ENCODE measurements around the gene BNIP5. TPM values are rescaled to one million over a fixed set of nuclear protein-coding genes. Genes with fewer than 3 reads are reported as not detected.
"Not testable (repeated sequence)": the region's sequence is repeated elsewhere in the genome, so short reads cannot be mapped to it uniquely, and the experiment has no call there.

Gene BNIP5
- total and polyA plus RNA-seq, 5 donors from 2014 or later = not detected

DNA sequence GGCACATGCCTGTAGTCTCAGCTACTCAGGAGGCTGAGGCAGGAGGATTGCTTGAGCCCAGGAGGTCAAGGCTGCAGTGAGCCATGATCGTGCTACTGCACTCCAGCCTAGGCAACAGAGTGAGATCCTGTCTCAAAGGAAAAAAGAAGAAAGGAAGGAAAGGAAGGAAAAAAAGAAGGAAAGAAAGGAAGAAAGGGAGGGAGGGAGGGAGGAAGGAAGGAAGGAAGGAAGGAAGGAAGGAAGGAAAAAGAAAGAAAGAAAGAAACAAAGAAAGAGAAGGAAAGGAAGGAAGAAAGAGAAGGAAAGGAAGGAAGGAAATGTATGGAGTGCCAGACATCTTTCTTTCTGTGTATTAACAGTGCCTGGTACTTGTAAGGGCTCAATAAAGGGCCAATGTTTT lies 1.5 kb upstream of the BNIP5 start:
- H3K27me3 Mint-ChIP-seq = peaks cover 36% of the 10 kb centered on the region
- not testable (repeated sequence) for H3K4me3 Mint-ChIP-seq; H3K27me3 ChIP-seq (ENCODE audit: control insufficient read depth, insufficient read depth, low read length); H3K4me1 ChIP-seq (ENCODE audit: control insufficient read depth, insufficient read depth, low read length, poor library complexity, severe bottlenecking); H3K27ac Mint-ChIP-seq; H3K4me3 ChIP-seq (ENCODE audit: low read depth, low read length); H3K36me3 ChIP-seq (ENCODE audit: control insufficient read depth, insufficient read depth, low read length); H3K36me3 Mint-ChIP-seq; DNase-seq; H3K27ac ChIP-seq (ENCODE audit: insufficient read depth, low read length, poor library complexity, severe bottlenecking); ATAC-seq (ENCODE audit: low read depth in 2 of 2); H3K9me3 Mint-ChIP-seq; H3K9me3 ChIP-seq (ENCODE audit: control insufficient read depth in 2 of 2, low read length in 2 of 2)
- H3K4me1 Mint-ChIP-seq = peaks cover 4 to 23% (median 10%) of the 10 kb centered on the region in 4 donors

DNA sequence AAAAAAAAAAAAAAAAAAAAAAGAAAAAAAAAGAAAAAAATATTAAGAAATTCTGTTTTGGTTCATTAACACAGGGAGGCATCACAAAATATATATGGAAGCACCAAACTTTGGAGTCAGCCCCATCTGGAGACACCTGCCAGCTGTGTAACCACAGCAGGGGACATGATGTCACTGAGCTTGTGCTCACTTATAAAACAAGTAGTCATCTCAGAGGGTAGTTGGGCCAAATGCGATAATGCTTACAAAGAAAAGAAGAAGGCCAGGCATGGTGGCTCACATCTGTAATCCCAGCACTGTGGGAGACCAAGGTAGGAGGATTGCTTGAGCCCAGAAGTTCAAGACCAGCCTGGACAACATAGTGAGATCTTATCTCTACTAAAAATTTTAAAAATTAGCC lies 1.1 kb upstream of the BNIP5 start:
- Histone ChIP-seq H3K27ac (ENCODE audit: insufficient read depth, low read length, poor library complexity, severe bottlenecking) (no peak overlapping the region), H3K4me1 (ENCODE audit: control insufficient read depth, insufficient read depth, low read length, poor library complexity, severe bottlenecking) (peaks cover 7% of the 10 kb centered on the region), H3K36me3 (ENCODE audit: control insufficient read depth, insufficient read depth, low read length) (no peaks in the 10 kb centered on the region), H3K27me3 (ENCODE audit: control insufficient read depth, insufficient read depth, low read length) (peaks cover 3% of the 10 kb centered on the region), H3K4me3 (ENCODE audit: low read depth, low read length) (no peak overlapping the region), H3K9me3 (ENCODE audit: control insufficient read depth in 2 of 2, low read length in 2 of 2) (no peaks in the 10 kb centered on the region)
- no peaks in the 10 kb centered on the region for H3K36me3 Mint-ChIP-seq
- H3K4me3 Mint-ChIP-seq = no peak overlapping the region
- ATAC-seq (ENCODE audit: low read depth in 2 of 2) = no peak
- peaks cover 4 to 23% (median 10%) of the 10 kb centered on the region in 4 donors for H3K4me1 Mint-ChIP-seq
- no peak for DNase-seq
- peaks cover 32% of the 10 kb centered on the region for H3K27me3 Mint-ChIP-seq
- H3K9me3 Mint-ChIP-seq = no peaks in the 10 kb centered on the region
- H3K27ac Mint-ChIP-seq = no peak overlapping the region

DNA sequence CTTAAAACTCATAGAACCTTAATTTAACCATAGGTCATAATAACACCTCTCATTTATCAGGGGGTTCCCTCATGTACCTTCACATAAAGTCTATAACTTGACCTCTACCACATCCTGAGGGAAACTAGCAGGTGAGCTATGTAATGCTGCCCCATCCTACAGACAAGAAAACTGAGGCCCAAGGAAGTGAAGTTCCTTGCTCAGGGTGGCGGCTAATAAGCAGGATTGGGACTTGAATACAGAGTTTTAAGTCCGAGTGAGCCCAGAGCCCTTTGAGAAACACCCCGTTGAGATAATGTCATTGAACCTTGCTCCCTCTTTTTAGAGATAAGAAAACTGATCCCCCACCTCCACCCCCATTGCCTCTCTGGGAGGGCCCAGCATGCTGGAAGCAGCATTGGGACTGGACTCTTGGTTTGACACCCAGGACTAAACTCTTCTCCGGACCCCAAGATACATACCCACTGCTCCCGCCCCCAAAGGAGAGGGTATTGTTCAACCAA lies 429 bp downstream of the BNIP5 start:
- Histone ChIP-seq H3K27ac (ENCODE audit: insufficient read depth, low read length, poor library complexity, severe bottlenecking) (no peak overlapping the region), H3K9me3 (ENCODE audit: control insufficient read depth in 2 of 2, low read length in 2 of 2) (no peaks in the 10 kb centered on the region), H3K27me3 (ENCODE audit: control insufficient read depth, insufficient read depth, low read length) (peaks cover 3% of the 10 kb centered on the region), H3K36me3 (ENCODE audit: control insufficient read depth, insufficient read depth, low read length) (no peaks in the 10 kb centered on the region), H3K4me3 (ENCODE audit: low read depth, low read length) (no peak overlapping the region), H3K4me1 (ENCODE audit: control insufficient read depth, insufficient read depth, low read length, poor library complexity, severe bottlenecking) (peaks cover 7% of the 10 kb centered on the region)
- ATAC-seq (ENCODE audit: low read depth in 2 of 2) (no peak), DNase-seq (no peak)
- Mint-ChIP-seq H3K36me3 (no peaks in the 10 kb centered on the region), H3K4me3 (no peak overlapping the region), H3K9me3 (no peaks in the 10 kb centered on the region), H3K27ac (no peak overlapping the region), H3K27me3 (peaks cover 32% of the 10 kb centered on the region), H3K4me1 (peaks cover 4 to 23% (median 12%) of the 10 kb centered on the region in 4 donors)

DNA sequence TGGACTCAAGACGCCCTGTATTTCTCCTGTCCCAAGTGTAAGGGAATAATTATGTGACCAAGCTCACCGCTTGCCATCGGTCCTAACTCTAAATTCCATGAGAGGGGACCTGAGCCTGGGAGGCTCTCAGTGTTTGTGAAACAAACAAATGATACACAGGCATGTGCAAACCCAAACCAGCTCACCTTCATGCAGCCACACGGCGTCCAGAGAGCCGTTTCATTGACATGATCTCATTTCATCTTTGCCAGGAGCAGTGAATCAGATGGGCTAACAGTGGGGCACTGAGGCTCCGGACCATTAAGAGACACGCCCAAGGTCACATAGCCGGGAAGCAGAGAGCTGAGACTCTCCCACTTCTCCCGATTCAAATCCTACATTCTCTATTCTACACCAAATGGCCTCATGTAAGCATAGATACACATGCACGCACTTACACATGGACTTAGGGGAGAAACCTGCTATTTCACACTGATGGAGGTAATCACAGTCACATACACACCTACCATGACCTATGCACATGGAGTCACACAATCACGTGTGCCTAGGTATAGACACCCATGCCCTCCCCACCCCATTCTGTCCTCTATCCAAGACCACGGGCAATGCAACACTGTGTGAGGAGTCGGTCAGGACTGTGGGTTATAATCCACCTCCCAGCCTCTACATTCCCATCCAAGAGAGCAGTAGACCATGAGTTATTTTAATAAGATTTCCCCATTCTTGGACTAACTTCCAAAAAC lies 1.1 kb downstream of the BNIP5 start:
- Mint-ChIP-seq H3K9me3 (no peaks in the 10 kb centered on the region), H3K27ac (no peak overlapping the region), H3K36me3 (no peaks in the 10 kb centered on the region), H3K4me3 (no peak overlapping the region), H3K4me1 (peaks cover under 1 to 19% (median 7%) of the 10 kb centered on the region in 4 donors), H3K27me3 (peaks cover 31% of the 10 kb centered on the region)
- Histone ChIP-seq H3K27ac (ENCODE audit: insufficient read depth, low read length, poor library complexity, severe bottlenecking) (no peak overlapping the region), H3K27me3 (ENCODE audit: control insufficient read depth, insufficient read depth, low read length) (peaks cover 3% of the 10 kb centered on the region), H3K4me1 (ENCODE audit: control insufficient read depth, insufficient read depth, low read length, poor library complexity, severe bottlenecking) (peaks cover 1% of the 10 kb centered on the region), H3K4me3 (ENCODE audit: low read depth, low read length) (no peak overlapping the region), H3K36me3 (ENCODE audit: control insufficient read depth, insufficient read depth, low read length) (no peaks in the 10 kb centered on the region), H3K9me3 (ENCODE audit: control insufficient read depth in 2 of 2, low read length in 2 of 2) (no peaks in the 10 kb centered on the region)
- ATAC-seq (ENCODE audit: low read depth in 2 of 2) (no peak), DNase-seq (no peak)

DNA sequence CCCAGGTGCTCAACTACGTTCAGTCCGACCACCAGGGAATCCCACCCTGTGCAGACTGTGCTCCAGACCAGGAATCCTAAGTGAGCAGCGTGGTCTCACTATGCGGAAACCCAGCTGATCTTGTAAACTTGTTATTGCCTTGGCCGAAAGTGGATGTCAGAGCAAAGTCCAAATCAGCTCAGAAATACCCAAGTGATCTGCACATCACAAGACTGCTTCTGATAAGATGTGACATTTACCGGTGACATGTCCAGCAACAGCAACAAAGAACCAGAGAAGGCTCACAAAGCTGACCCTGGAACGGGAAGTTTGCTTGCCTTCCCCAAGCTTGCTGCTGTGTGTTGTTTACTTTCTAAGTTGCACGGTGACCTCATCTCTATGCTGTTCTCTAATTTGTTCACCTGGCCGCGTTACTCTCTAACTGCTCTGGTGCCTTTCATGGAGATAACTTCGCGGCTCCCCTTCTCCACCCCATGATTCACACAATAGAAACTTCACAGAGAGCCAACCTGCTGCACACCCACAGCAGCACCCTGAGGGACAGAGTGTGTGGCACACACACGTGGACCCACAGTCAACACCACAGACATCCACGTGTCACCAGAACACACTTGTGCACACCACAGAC lies 1.7 kb downstream of the BNIP5 start:
- DNase-seq (no peak), ATAC-seq (ENCODE audit: low read depth in 2 of 2) (peak in 1 of 2 donors; percentile 13)
- H3K27ac Mint-ChIP-seq = no peak overlapping the region
- H3K9me3 Mint-ChIP-seq = no peaks in the 10 kb centered on the region
- H3K4me1 ChIP-seq (ENCODE audit: control insufficient read depth, insufficient read depth, low read length, poor library complexity, severe bottlenecking) = no peaks in the 10 kb centered on the region
- H3K27ac ChIP-seq (ENCODE audit: insufficient read depth, low read length, poor library complexity, severe bottlenecking) = no peak overlapping the region
- H3K27me3 ChIP-seq (ENCODE audit: control insufficient read depth, insufficient read depth, low read length) = peaks cover 3% of the 10 kb centered on the region
- peaks cover 0 to 14% (median 6%) of the 10 kb centered on the region in 4 donors for H3K4me1 Mint-ChIP-seq
- H3K36me3 Mint-ChIP-seq = no peaks in the 10 kb centered on the region
- no peak overlapping the region for H3K4me3 ChIP-seq (ENCODE audit: low read depth, low read length)
- H3K27me3 Mint-ChIP-seq = peaks cover 25% of the 10 kb centered on the region
- H3K9me3 ChIP-seq (ENCODE audit: control insufficient read depth in 2 of 2, low read length in 2 of 2) = no peaks in the 10 kb centered on the region
- no peaks in the 10 kb centered on the region for H3K36me3 ChIP-seq (ENCODE audit: control insufficient read depth, insufficient read depth, low read length)
- no peak overlapping the region for H3K4me3 Mint-ChIP-seq

DNA sequence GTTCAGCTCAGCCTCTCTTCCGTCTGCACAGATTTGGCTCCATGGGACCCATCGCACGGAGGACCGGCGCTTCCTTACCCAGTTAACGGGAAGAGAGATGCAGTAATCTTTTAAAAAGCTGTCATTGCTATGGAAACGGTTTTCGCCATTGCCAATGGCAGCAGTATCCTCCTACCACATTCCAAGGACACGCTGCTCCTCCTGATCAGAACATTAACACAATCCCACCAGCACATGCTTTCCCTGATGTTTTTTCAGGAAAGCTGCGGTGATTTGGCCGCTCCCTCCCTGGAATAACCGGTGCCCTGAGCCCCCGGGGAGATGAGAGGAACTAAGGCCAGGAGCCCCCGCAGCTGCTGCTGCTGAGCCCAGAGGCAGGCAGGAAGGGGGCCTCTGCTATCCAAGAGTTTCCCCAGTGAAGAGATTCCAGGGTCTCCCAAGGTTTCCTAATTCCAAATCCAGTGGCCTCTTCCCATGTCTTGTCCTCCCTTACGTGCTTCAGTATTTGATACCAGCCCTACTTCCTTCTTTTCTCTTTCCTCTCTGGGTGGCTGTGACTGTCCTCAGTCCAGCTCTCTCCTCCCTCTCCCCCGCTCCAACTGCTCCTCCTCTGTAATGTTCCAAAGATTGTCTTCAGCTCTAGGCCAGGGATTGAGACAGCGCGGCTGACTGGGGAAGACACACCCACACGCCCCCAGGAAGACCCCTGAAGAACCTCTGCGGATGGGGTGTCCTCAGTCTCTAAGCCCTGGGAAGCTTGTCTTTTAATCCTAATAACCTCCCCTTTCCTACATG lies 2.6 kb downstream of the BNIP5 start:
- DNase-seq = no peak
- H3K4me1 ChIP-seq (ENCODE audit: control insufficient read depth, insufficient read depth, low read length, poor library complexity, severe bottlenecking) = no peaks in the 10 kb centered on the region
- no peak overlapping the region for H3K4me3 ChIP-seq (ENCODE audit: low read depth, low read length)
- Mint-ChIP-seq H3K4me3 (peak overlapping the region in 1 of 4 donors; percentile 61), H3K9me3 (no peaks in the 10 kb centered on the region), H3K4me1 (peaks cover 0 to 14% (median 6%) of the 10 kb centered on the region in 4 donors), H3K36me3 (no peaks in the 10 kb centered on the region), H3K27me3 (peaks cover 24% of the 10 kb centered on the region), H3K27ac (no peak overlapping the region)
- no peaks in the 10 kb centered on the region for H3K9me3 ChIP-seq (ENCODE audit: control insufficient read depth in 2 of 2, low read length in 2 of 2)
- ATAC-seq (ENCODE audit: low read depth in 2 of 2) = no peak
- H3K27ac ChIP-seq (ENCODE audit: insufficient read depth, low read length, poor library complexity, severe bottlenecking) = no peak overlapping the region
- peaks cover 3% of the 10 kb centered on the region for H3K27me3 ChIP-seq (ENCODE audit: control insufficient read depth, insufficient read depth, low read length)
- H3K36me3 ChIP-seq (ENCODE audit: control insufficient read depth, insufficient read depth, low read length) = no peaks in the 10 kb centered on the region

- H3K27me3 Mint-ChIP-seq = peaks cover 20% of the 10 kb centered on the region
- no peak for ATAC-seq (ENCODE audit: low read depth in 2 of 2)
- no peak overlapping the region for H3K27ac Mint-ChIP-seq
- H3K9me3 Mint-ChIP-seq = no peaks in the 10 kb centered on the region
- H3K4me3 Mint-ChIP-seq = no peak overlapping the region
- Histone ChIP-seq H3K27ac (ENCODE audit: insufficient read depth, low read length, poor library complexity, severe bottlenecking) (no peak overlapping the region), H3K4me3 (ENCODE audit: low read depth, low read length) (no peak overlapping the region), H3K9me3 (ENCODE audit: control insufficient read depth in 2 of 2, low read length in 2 of 2) (no peaks in the 10 kb centered on the region), H3K36me3 (ENCODE audit: control insufficient read depth, insufficient read depth, low read length) (no peaks in the 10 kb centered on the region), H3K27me3 (ENCODE audit: control insufficient read depth, insufficient read depth, low read length) (peaks cover 3% of the 10 kb centered on the region), H3K4me1 (ENCODE audit: control insufficient read depth, insufficient read depth, low read length, poor library complexity, severe bottlenecking) (no peaks in the 10 kb centered on the region)
- no peaks in the 10 kb centered on the region for H3K36me3 Mint-ChIP-seq
- no peak for DNase-seq
- H3K4me1 Mint-ChIP-seq = peaks cover 0 to 14% (median 6%) of the 10 kb centered on the region in 4 donors
Observed at GRCh38 chr6:36333171-36333895, 3.4 kb downstream of the BNIP5 start.
